Fibroblast of gingiva (primary cell): Measurements from ENCODE around the gene ENPEP.
A peak's percentile ranks its signal among the peaks of the same experiment; 100 is the strongest.
"Not testable (repeated sequence)": the region's sequence is repeated elsewhere in the genome, so short reads cannot be mapped to it uniquely, and the experiment has no call there.

Experiments used
- DNase-seq: peaks from one replicate; pipeline ENCODE4 v3.0.0-alpha.2; 2011; ENCODE audit warnings: low read depth

The ENPEP gene

GRCh38 chr4:110475881-110476818, at the start of gene ENPEP:
Gene ENPEP, plus strand, starts transcription at chr4:110476155. Its CDS starts 260 bp downstream, at chr4:110476415.
- DNase-seq = peak; percentile 41

DNA sequence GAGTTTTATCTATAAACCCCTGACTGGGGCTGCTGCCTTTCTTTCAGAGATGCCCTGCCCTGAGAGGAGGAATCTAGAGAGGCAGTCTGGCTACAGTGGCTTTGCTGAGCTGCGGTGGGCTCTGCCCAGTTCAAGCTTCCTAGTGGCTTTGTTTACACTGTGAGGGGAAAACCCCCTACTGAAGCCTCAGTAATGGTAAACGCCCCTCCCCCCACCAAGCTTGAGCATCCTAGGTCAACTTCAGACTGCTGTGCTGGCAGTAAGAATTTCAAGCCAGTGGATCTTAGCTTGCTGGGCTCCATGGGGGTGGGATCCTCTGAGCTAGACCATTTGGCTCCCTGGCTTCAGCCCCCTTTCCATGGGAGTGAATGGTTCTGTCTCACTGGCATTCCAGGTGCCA, 44.1 kb upstream of the ENPEP start:
- DNase-seq = not testable (repeated sequence)

GRCh38 chr4:110437292-110437691, 38.7 kb upstream of the ENPEP start:
- not testable (repeated sequence) for DNase-seq

DNA sequence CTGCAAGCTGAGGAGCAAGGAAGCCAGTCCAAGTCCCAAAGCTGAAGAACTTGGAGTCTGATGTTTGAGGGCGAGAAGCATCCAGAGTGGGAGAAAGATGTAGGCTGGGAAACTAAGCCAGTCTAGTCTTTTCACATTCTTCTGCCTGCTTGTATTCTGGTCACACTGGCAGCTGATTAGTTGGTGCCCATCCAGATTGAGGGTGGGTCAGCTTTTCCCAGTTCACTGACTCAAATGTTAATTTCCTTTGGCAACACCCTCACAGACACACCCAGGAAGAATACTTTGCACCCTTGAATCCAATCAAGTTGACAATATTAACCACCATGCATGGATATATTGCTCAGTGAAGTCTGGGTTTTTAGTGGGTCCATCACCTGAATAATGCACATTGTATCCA, 36.7 kb upstream of the ENPEP start:
- not testable (repeated sequence) for DNase-seq

DNA sequence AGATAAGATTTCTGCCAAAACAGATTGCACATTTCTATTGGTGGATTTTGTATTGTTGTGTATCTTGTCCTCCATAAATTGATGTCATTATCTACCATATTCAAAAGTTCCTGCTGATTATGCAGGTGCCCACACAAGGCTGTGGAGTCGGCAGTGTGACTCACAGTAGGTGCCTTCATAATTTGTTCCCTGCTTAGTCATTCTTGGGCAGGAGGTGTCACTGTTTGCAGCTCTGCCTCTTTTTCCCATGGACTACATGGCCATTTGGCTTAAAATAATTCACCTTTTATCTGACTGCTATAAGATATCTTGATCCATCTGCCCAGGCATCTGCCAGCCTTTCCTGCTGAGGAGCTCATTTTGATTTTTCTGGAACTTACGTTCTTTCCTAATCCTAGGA, 33.6 kb upstream of the ENPEP start:
- no peak for DNase-seq

- no peak for DNase-seq
These were observed 33.2 kb upstream of the ENPEP start for GRCh38 chr4:110442788-110443187.

- no peak for DNase-seq
These were observed 26.0 kb upstream of the ENPEP start for GRCh38 chr4:110449947-110450346.

GRCh38 chr4:110452546-110452945, 23.4 kb upstream of the ENPEP start:
- DNase-seq = no peak

DNA sequence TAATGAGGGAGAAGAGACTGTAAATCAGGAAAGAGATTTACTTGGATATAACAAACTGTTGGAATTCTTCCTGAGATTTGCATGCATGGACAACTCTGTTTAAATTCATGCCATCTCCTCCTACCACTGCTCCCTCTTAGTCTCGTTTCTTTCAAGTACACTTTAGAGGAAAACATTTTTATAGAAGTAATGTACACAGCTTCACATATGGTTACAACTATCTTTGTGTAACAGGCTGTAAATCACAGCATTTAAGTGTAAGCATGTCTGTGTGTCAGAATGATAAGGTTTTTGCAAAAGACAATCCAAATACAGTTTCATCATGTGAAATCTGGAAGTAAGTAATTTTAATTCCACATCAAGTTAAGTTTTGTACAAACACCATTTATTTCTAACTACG, 21.5 kb upstream of the ENPEP start:
- no peak for DNase-seq

GRCh38 chr4:110458494-110459266, 17.3 kb upstream of the ENPEP start:
- DNase-seq = no peak

DNA sequence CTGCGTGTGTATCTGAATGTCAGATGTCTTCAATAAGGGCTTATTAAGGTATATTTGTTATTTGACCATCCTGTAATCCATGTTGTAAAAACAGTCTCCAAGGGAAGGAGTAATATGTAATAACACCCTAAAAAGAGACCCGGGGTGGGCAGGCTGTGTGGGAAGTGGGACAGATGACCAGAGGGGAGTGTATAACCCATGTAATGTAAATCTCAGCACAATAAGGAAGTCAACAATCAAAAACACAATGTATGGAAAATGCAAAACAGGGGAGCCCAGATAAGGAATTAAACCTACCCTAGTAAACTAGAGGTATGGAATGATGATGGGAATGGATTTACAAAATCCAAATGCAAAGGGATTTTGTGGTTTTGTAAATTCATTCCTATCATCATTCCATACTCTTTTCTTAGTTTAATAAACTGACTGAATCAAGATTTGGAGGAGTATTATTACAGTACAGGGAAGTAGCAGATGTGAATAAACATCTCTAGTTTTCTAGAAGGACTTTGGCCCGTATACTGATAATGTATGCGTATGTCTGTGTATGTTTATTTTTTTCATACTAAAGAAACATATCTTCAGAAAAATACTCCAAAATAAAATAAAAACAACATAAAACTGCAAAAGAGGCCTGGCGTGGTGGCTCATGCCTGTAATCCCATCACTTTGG, 15.7 kb upstream of the ENPEP start:
- DNase-seq = no peak

DNA sequence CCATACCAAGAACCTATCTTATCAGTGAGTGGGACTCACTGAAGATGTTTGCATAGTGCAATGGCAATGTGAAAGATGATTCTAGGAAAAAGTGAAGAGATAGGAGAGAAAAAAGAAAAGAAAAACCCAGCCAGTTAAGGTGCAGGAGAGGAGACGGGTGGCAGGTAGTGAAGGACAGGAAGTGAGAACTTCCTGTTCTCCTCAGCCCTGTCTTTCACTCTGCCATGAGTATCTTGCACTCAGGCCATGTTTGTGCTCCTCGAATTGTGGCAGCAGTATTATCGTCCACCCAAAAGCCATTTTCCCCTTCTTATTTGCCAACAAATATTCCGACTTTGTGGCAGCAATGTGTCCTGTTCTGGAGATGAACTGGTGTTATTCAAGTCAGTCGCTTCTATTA, 8.6 kb upstream of the ENPEP start:
- DNase-seq = no peak

DNA sequence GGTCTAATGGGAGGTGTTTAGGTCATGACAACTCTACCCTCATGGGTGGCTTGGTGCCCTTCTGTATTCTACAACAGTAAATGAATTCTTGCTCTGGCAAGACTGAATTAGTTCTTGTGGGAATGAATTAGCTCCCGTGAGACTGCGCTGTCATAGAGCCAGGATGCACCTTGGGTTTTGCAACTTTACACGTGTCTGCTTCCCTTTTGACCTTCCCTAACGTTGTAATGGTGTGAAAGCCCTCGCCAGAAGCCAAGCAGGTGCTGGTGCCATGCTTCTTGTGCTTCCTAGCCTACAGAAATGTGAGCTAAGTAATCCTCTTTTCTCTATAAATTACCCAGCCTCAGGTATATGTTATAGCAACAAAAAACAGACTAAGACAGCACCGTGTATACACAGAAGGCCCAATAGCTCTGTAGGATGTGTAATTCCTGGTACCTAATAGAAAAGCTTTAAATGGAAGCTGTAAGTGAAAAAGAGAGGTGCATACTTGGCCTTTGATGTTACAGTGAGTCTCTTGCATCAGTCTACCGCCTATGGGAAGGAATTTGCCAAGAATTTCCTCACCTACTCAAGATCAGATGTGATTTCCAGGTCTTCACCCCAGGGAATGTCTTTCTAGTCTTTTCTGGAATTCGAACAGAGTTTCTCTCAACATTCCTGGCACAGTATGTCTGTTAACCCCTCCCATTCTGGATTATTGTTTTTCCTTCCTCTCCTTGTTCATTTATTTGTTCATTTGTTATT, 3.2 kb upstream of the ENPEP start:
- DNase-seq = no peak

DNA sequence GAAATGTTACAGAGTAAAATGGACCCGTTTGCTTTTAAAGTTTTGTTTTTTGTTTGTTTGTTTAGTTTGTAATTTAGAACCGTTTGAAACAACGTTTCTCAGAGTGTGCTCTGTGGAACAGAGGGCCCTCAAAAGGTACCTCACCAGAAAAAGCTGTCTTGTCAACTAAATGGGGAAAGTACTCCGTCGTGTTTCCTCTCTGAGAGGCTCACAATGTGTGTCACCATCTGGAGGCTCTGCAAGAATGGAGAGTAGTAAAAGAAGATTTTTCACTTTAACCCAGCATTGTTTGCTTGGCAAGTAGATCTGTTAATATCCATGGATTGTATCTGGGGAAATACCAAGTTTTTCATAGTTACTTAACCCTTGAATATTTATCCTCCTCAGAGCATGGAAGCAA, 1.5 kb upstream of the ENPEP start:
- no peak for DNase-seq

DNA sequence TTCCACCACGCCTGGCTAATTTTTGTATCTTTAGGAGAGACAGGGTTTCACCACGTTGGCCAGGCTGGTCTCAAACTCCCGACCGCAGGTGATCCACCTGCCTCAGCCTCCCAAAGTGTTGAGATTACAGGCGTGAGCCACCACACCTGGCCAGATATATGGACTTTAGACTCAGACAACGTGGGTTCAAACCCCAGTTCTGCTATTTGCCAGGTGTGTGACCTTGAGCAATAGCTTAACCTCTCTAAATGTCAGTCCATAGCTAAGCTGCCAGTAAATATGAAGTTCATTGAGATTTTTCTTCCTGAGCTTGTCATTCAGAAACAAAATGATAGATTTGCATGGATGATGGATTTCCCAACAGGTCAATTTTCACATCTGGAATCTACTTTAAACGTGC, 875 bp upstream of the ENPEP start:
- not testable (repeated sequence) for DNase-seq

DNA sequence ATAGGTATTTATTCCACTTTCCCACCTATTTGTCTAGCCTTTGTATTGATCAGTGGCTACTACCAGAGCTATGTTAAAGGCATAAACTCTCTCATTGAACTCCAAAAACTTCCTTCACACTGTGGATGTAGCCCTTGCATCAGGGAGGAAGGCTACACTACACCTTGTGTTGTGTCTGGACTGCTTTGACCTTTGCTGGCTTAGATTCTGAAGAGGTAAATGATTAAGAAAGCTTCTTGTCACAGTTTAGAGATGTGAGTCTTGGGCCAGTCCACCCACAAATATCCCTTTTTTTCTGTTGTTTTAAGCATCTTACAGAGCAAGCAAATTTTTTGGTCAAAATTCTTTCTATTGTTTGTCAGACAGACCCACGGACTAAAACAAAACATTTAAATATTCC, 1.9 kb downstream of the ENPEP start:
- DNase-seq = no peak

- peak; percentile 99 for DNase-seq
These were observed 4.1 kb downstream of the ENPEP start for GRCh38 chr4:110480031-110480549.

DNA sequence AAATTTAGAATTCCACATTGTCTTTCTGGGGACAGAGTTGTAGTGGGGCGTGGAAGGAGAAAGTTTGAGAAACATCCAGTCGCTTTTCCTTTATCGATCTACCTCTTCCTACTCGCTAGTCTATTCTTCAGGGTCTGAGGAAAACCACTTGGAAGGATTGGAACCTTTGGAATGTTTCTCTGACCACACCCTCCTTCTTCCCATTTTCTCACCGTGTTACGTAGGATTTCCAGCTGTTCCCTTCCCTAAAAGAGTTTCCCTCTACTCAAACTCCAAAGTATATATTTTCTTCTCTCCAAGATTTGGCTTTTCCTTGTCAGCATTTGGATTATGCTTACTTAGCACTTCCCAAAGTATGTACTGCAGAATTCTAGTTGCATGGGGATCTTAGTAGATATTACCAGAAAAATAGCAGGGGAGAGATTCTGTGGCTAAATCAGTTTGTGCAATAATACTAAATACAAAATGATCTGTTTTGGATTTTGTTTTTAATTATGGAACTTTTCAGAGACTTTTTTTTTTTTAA, 4.9 kb downstream of the ENPEP start:
- DNase-seq = no peak

DNA sequence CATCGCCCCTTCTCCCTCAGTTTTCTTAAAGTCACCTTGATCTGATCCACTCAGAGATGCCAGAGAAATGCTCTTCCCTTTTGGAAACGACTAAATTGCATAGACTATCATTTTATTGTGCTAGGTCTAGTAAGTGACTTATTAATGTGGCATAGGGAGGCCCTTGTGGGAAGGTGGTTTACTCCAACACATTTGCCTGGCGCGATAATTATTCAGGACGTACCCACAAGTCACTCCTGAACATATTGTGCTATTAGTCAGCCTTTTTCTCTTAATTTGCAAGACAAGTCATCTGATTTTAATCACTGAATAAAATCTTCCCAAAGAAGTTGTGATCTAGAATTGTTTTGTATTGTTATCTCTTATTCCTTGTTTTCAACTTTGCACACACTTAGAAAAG, 7.6 kb downstream of the ENPEP start:
- DNase-seq = peak; percentile 9

GRCh38 chr4:110484029-110484428, 8.1 kb downstream of the ENPEP start:
- no peak for DNase-seq

DNA sequence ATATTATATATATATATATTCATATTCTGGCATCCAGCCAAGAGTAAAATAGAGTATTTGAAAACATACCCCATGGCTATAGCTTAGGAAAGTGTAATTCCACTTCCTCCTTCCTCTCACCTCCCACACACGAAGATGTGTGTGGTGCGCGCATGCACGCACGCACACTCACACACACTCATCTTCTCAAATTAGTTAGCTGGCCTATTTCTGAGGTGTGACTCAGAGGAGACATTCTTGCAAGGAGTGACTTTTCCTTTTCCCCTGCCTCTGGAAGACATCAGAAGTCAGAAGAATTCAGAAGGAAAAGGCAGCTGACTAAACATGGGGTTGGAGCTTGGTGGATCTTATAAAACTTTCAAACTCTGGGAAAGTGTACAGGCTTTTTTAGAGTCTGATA, 8.8 kb downstream of the ENPEP start:
- DNase-seq = peak; percentile 65
